Muscle of leg (tissue), 11 donors: Measurements from ENCODE around the gene SH3BP5L. TPM values are rescaled to one million over a fixed set of nuclear protein-coding genes. Genes with fewer than 3 reads are reported as not detected.

Source experiments
- DNase-seq: peaks from one replicate; pipeline ENCODE4 v3.0.0; 2013
- H3K27ac ChIP-seq: one replicate; pipeline ENCODE4 v1.5.1; 2013; ENCODE audit warnings: mild to moderate bottlenecking, low read length, control low read depth
- H3K27me3 ChIP-seq: one replicate; pipeline ENCODE4 v1.6.1; 2013; ENCODE audit warnings: low read length; ENCODE audit not compliant: control insufficient read depth, insufficient read depth
- H3K36me3 ChIP-seq: one replicate; pipeline ENCODE4 v1.6.1; 2013; ENCODE audit warnings: low read length; ENCODE audit not compliant: control insufficient read depth, insufficient read depth
- H3K4me1 ChIP-seq: one replicate; pipeline ENCODE4 v1.6.1; 2013; ENCODE audit warnings: low read length; ENCODE audit not compliant: control insufficient read depth, insufficient read depth
- H3K4me3 ChIP-seq: one replicate; pipeline ENCODE4 v1.5.1; 2013; ENCODE audit warnings: low read length, control low read depth
- H3K9me3 ChIP-seq: replicated peaks from 2 replicates; pipeline ENCODE4 v1.6.1; 2013; ENCODE audit warnings: low read depth, low read length; ENCODE audit not compliant: control insufficient read depth
- WGBS: methylation state at CpG from one replicate; pipeline ENCODE4 v1.1.5; 2013; ENCODE audit warnings: missing lambda C conversion rate; ENCODE audit not compliant: insufficient coverage; 5-methylcytosine and 5-hydroxymethylcytosine counted together
- polyA plus RNA-seq, 8 donors: library from polyadenylated mRNA; unstranded; fragments of 120-200 nt; gene quantifications; one replicate each; pipeline versions ENCODE4 v1.2.1 to v1.2.3, GENCODE V29; 2013; ENCODE audit warnings: inconsistent platforms in 1 of 8, low replicate concordance in 1 of 8; ENCODE audit not compliant: insufficient read length in 8 of 8, insufficient read depth in 1 of 8
- total RNA-seq: library from RNA; stranded (reverse); fragments of 120-200 nt; gene quantifications from one replicate; pipeline ENCODE4 v1.2.4, GENCODE V29; 2013

The SH3BP5L gene
- total and polyA plus RNA-seq, 9 donors: 17.2 to 22.2 (median 20.0) TPM

DNA sequence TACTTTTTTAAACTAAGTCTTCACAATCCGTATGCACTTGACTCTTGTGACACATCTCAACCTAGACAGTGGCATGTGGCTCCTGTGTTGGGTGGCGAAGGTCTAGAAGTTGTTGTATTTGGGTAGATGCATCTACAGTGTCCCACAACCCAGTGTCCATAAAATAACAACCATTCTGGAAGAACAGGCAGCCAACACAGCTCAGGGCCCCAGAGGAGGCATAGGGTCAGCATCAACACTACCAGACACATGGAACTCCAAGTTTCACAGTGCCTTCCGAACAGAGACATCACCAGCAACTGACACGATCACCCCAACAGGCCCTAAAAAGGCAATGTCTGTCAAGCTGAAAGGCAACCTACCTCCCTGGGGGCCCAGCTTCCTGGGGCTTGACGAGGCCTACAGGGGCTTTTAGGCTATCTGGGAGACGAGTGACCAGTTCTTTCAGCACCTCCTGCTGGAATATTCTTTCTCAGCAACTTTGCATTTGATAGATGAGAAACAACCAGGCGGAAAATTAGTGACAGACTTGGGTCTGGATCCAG, 5.6 kb downstream of the SH3BP5L start:
- H3K9me3 ChIP-seq: no peaks in the 10 kb centered on the region
- H3K27me3 ChIP-seq: no peaks in the 10 kb centered on the region
- DNase-seq: no peak
- no peak overlapping the region for H3K4me3 ChIP-seq
- H3K36me3 ChIP-seq: peaks cover 67% of the 10 kb centered on the region
- H3K4me1 ChIP-seq: peaks cover 24% of the 10 kb centered on the region
- 71% methylated on average over 3 of the region's 7 CpGs for WGBS
- H3K27ac ChIP-seq: no peak overlapping the region

GRCh38 chr1:248818505-248819374, 7.0 kb downstream of the SH3BP5L start:
- Histone ChIP-seq H3K9me3 (no peaks in the 10 kb centered on the region), H3K36me3 (peaks cover 69% of the 10 kb centered on the region), H3K4me3 (no peak overlapping the region), H3K27ac (no peak overlapping the region), H3K4me1 (peaks cover 10% of the 10 kb centered on the region), H3K27me3 (no peaks in the 10 kb centered on the region)
- 100% methylated on average over 2 of the region's 5 CpGs for WGBS
- DNase-seq: no peak

GRCh38 chr1:248817065-248817464, 8.7 kb downstream of the SH3BP5L start:
- Histone ChIP-seq H3K27me3 (no peaks in the 10 kb centered on the region), H3K9me3 (no peaks in the 10 kb centered on the region), H3K36me3 (peaks cover 71% of the 10 kb centered on the region), H3K4me1 (peaks cover under 1% of the 10 kb centered on the region), H3K4me3 (no peak overlapping the region), H3K27ac (no peak overlapping the region)
- DNase-seq: no peak
- 80% methylated on average over 2 of the region's 6 CpGs for WGBS

GRCh38 chr1:248816042-248816851, 9.5 kb downstream of the SH3BP5L start:
- WGBS: 90% methylated on average over 10 of the region's 13 CpGs
- no peaks in the 10 kb centered on the region for H3K9me3 ChIP-seq
- H3K4me3 ChIP-seq: no peak overlapping the region
- DNase-seq: no peak
- no peaks in the 10 kb centered on the region for H3K4me1 ChIP-seq
- H3K36me3 ChIP-seq: peaks cover 66% of the 10 kb centered on the region
- no peaks in the 10 kb centered on the region for H3K27me3 ChIP-seq
- no peak overlapping the region for H3K27ac ChIP-seq

DNA sequence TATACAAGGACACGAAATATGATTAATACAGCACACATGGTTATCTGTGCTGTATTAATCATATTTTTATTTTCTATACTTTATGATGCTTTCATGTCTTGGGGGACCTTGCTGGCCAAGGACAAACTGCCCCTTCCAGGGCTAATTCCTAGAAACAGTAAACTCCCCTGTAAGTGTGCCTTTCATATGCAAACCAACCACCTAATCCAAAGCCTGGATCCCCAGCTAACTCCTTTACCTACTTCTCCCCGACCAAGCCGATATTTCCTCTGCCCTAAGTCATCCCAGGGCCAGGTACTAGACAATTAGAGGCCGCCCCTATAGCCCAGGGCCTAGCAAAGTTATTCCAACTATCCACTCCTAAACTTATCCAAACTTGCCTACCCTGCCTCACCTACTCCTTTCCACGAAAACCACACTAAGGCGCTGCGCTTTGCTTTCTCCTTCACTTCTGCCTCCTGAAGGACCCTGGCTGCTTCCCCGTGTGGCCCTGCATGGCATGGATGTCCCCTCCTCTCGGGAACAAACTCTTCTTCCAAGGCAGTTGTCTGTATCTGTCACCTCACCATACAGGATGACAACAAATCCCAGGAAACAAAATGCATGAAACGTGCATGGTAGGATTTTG, 10.2 kb downstream of the SH3BP5L start:
- WGBS: 86% methylated on average over 7 of the region's 10 CpGs
- H3K36me3 ChIP-seq: peaks cover 65% of the 10 kb centered on the region
- H3K27me3 ChIP-seq: no peaks in the 10 kb centered on the region
- no peaks in the 10 kb centered on the region for H3K9me3 ChIP-seq
- DNase-seq: no peak
- H3K27ac ChIP-seq: no peak overlapping the region
- no peak overlapping the region for H3K4me3 ChIP-seq
- H3K4me1 ChIP-seq: peaks cover 5% of the 10 kb centered on the region

- Histone ChIP-seq H3K27ac (no peak overlapping the region), H3K36me3 (peaks cover 60% of the 10 kb centered on the region), H3K4me3 (no peak overlapping the region), H3K27me3 (no peaks in the 10 kb centered on the region), H3K4me1 (peaks cover 7% of the 10 kb centered on the region), H3K9me3 (no peaks in the 10 kb centered on the region)
- WGBS: 82% methylated on average over 13 of the region's 16 CpGs
- DNase-seq: no peak
Observed at GRCh38 chr1:248814351-248814750, 11.4 kb downstream of the SH3BP5L start.

- WGBS: 82% methylated on average over 2 of the region's 8 CpGs
Observed at GRCh38 chr1:248813546-248813945, 12.2 kb downstream of the SH3BP5L start.

GRCh38 chr1:248812736-248813425, 12.8 kb downstream of the SH3BP5L start:
- H3K36me3 ChIP-seq: peaks cover 54% of the 10 kb centered on the region
- no peak overlapping the region for H3K27ac ChIP-seq
- WGBS: 96% methylated on average over 21 of the region's 23 CpGs
- no peak overlapping the region for H3K4me3 ChIP-seq
- no peaks in the 10 kb centered on the region for H3K27me3 ChIP-seq
- H3K4me1 ChIP-seq: peaks cover 7% of the 10 kb centered on the region
- H3K9me3 ChIP-seq: no peaks in the 10 kb centered on the region
- no peak for DNase-seq

More at GRCh38 chr1:248813546-248813945, 12.2 kb downstream of the SH3BP5L start:
- no peak for DNase-seq
- Histone ChIP-seq H3K27ac (no peak overlapping the region), H3K4me1 (peaks cover 7% of the 10 kb centered on the region), H3K27me3 (no peaks in the 10 kb centered on the region), H3K4me3 (no peak overlapping the region), H3K9me3 (no peaks in the 10 kb centered on the region), H3K36me3 (peaks cover 54% of the 10 kb centered on the region)

DNA sequence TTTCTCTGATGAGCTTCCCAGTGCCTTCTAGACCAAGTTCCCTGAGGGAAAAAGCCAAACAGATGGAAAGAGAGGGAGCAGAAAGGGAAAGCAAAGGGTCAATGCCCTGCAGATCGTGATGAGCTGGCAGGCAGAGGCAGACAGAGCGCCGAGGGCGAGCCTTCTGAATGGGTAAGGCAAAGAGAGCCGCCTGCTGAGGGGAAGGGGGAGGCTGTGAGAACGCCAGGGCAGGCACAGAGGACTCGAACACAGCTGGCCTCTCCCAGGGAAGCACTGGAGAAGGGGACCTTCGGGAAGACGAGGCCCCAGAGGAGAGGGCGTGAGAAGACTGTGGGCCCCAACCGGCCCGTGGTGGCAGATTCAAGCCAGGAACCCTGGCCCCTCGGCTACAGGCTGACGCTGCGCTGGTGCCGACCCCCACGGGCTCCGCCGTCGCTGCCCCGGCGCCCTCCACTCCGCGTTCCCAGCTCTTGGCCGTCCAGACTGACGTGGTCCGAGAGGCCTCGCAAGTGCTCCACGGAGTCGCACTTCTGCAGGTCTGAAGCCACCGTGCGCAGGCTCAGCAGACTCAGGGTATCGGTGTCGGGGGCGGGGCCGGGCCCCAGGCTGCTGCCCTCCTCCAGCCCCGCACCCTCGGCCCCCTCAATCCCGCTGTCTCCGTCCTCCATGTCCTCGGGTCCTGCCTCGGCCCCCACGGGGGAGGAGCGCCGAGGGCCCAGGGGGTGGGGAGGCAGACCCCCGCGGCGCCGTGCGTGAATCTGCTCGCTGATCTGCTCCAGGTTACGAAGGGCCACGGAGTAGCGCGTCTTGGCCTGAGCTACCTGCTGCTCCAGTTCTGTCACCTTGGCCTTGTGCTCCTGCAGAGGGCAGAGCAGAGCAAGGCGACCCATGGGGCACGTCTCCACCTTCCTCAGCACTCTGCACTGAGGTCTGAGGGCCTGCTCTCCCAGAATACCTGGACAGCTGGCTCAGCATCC, 13.9 kb downstream of the SH3BP5L start:
- Histone ChIP-seq H3K4me1 (peaks cover 7% of the 10 kb centered on the region), H3K27ac (no peak overlapping the region), H3K9me3 (no peaks in the 10 kb centered on the region), H3K36me3 (peaks cover 50% of the 10 kb centered on the region), H3K27me3 (no peaks in the 10 kb centered on the region), H3K4me3 (no peak overlapping the region)
- DNase-seq: no peak
- 69% methylated on average over 54 of the region's 57 CpGs for WGBS
